GM12892 (cell line): Measurements from ENCODE around the gene FUT7.

Experiments used
- POLR2A ChIP-seq: IDR thresholded peaks from 2 replicates; pipeline ENCODE4 v1.6.1; 2011; ENCODE audit warnings: low read depth, low read length, control low read depth
- POLR2AphosphoS5 ChIP-seq: IDR thresholded peaks from 2 replicates; pipeline ENCODE4 v1.6.1; 2011; ENCODE audit warnings: low read depth, low read length, control low read depth

GRCh38 chr9:136994180-136994887 is 37.6 kb downstream of the FUT7 start:
- no peak for TF ChIP-seq POLR2A
- TF ChIP-seq POLR2AphosphoS5 = no peak
